ENCODE results near the gene MCAM.

The MCAM gene

GRCh38 chr11:119344291-119345010 lies 27.5 kb upstream of the MCAM start:
- no peak for DNase-seq

- no peak for DNase-seq
These were observed 26.8 kb upstream of the MCAM start for GRCh38 chr11:119343726-119344125.

GRCh38 chr11:119342362-119343130 lies 25.6 kb upstream of the MCAM start:
- DNase-seq, result no peak

GRCh38 chr11:119342023-119342300 lies 25.0 kb upstream of the MCAM start:
- no peak for DNase-seq

- DNase-seq, result no peak
These were observed 24.5 kb upstream of the MCAM start for GRCh38 chr11:119341222-119342022.

- DNase-seq, result no peak
These were observed 23.6 kb upstream of the MCAM start, which contains the start of gene C1QTNF5 for GRCh38 chr11:119340335-119341221. Gene C1QTNF5, minus strand, starts transcription at chr11:119340883. Its CDS starts 486 bp downstream, at chr11:119340397.

GRCh38 chr11:119339589-119340334 lies 22.8 kb upstream of the MCAM start:
- peak; percentile 75 for DNase-seq

- DNase-seq, result no peak
These were observed 22.1 kb upstream of the MCAM start for GRCh38 chr11:119338965-119339588.

GRCh38 chr11:119338318-119338890 lies 21.5 kb upstream of the MCAM start:
- DNase-seq, result peak; percentile 85

- DNase-seq, result no peak
These were observed 20.8 kb upstream of the MCAM start for GRCh38 chr11:119337581-119338317.

GRCh38 chr11:119336744-119337469 lies 20.0 kb upstream of the MCAM start:
- no peak for DNase-seq

- no peak for DNase-seq
These were observed 19.0 kb upstream of the MCAM start for GRCh38 chr11:119335655-119336543.

- no peak for DNase-seq
These were observed 18.2 kb upstream of the MCAM start for GRCh38 chr11:119335091-119335654.

- peak; percentile 95 for DNase-seq
These were observed 17.4 kb upstream of the MCAM start, which contains the start of gene RNF26 for GRCh38 chr11:119334174-119334930. Gene RNF26, plus strand, starts transcription at chr11:119334527. Its CDS starts 596 bp downstream, at chr11:119335123.

GRCh38 chr11:119332111-119332765 lies 15.3 kb upstream of the MCAM start:
- no peak for DNase-seq

GRCh38 chr11:119330237-119330636 lies 13.3 kb upstream of the MCAM start:
- DNase-seq, result no peak

- DNase-seq, result no peak
These were observed 12.4 kb upstream of the MCAM start for GRCh38 chr11:119329320-119329719.

Data from stimulated activated CD8-positive, alpha-beta memory T cell treated with anti-CD3 and anti-CD28 coated beads, Interleukin-4, amount 100 ng/mL, for 48 hours (primary cell).